ENCODE measurements around the gene CAMTA1.

GRCh38 chr1:7650801-7651200 is 865.5 kb downstream of the CAMTA1 start:
- TF ChIP-seq, protein P1, sequence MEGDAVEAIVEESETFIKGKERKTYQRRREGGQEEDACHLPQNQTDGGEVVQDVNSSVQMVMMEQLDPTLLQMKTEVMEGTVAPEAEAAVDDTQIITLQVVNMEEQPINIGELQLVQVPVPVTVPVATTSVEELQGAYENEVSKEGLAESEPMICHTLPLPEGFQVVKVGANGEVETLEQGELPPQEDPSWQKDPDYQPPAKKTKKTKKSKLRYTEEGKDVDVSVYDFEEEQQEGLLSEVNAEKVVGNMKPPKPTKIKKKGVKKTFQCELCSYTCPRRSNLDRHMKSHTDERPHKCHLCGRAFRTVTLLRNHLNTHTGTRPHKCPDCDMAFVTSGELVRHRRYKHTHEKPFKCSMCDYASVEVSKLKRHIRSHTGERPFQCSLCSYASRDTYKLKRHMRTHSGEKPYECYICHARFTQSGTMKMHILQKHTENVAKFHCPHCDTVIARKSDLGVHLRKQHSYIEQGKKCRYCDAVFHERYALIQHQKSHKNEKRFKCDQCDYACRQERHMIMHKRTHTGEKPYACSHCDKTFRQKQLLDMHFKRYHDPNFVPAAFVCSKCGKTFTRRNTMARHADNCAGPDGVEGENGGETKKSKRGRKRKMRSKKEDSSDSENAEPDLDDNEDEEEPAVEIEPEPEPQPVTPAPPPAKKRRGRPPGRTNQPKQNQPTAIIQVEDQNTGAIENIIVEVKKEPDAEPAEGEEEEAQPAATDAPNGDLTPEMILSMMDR (IDR thresholded peaks at IDR 0.05), result no peak
- TF ChIP-seq POLR2AphosphoS5 (IDR thresholded peaks at IDR 0.05; ENCODE audit: low read depth, low read length), result no peak
- TF ChIP-seq REST (IDR thresholded peaks at IDR 0.05; ENCODE audit: insufficient read depth in 1 of 2, low read depth in 2 of 2, low read length in 1 of 2), result no peak
